GM18861 (cell line): ENCODE data around the gene MAPK4.
"Not testable (repeated sequence)": the region's sequence is repeated elsewhere in the genome, so short reads cannot be mapped to it uniquely, and the experiment has no call there.

ENCODE experiments used
- ATAC-seq: cut with Tn5 transposase; IDR thresholded peaks from one replicate; pipeline ENCODE4 v1.9.1; 2021; ENCODE audit not compliant: unreplicated experiment

The MAPK4 gene

GRCh38 chr18:50559752-50560680 lies at the start of gene MAPK4:
TSS of gene MAPK4 (plus strand) at chr18:50560087. CDS start at chr18:50663959, 103,872 bp downstream.
- ATAC-seq, result no peak

GRCh38 chr18:50517277-50517676 lies 42.6 kb upstream of the MAPK4 start:
- ATAC-seq, result not testable (repeated sequence)

GRCh38 chr18:50518787-50519546 lies 40.9 kb upstream of the MAPK4 start:
- no peak for ATAC-seq

GRCh38 chr18:50523165-50523564 lies 36.7 kb upstream of the MAPK4 start:
- no peak for ATAC-seq

- ATAC-seq, result no peak
Observed at GRCh38 chr18:50527636-50528307, 32.1 kb upstream of the MAPK4 start.

GRCh38 chr18:50528806-50529205 lies 31.1 kb upstream of the MAPK4 start:
- ATAC-seq, result no peak

GRCh38 chr18:50533822-50534221 lies 26.1 kb upstream of the MAPK4 start:
- not testable (repeated sequence) for ATAC-seq

GRCh38 chr18:50544476-50544875 lies 15.4 kb upstream of the MAPK4 start:
- ATAC-seq, result not testable (repeated sequence)

GRCh38 chr18:50545936-50546335 lies 14.0 kb upstream of the MAPK4 start:
- no peak for ATAC-seq

GRCh38 chr18:50548160-50548559 lies 11.7 kb upstream of the MAPK4 start:
- no peak for ATAC-seq

GRCh38 chr18:50551651-50552050 lies 8.2 kb upstream of the MAPK4 start:
- not testable (repeated sequence) for ATAC-seq

- no peak for ATAC-seq
Observed at GRCh38 chr18:50558157-50558556, 1.7 kb upstream of the MAPK4 start.

GRCh38 chr18:50558948-50559751 lies 737 bp upstream of the MAPK4 start:
- ATAC-seq, result no peak

GRCh38 chr18:50560681-50561629 lies 1.1 kb downstream of the MAPK4 start:
- no peak for ATAC-seq

GRCh38 chr18:50562258-50562657 lies 2.4 kb downstream of the MAPK4 start:
- ATAC-seq, result not testable (repeated sequence)

GRCh38 chr18:50562686-50563085 lies 2.8 kb downstream of the MAPK4 start:
- ATAC-seq, result no peak

GRCh38 chr18:50563376-50563775 lies 3.5 kb downstream of the MAPK4 start:
- no peak for ATAC-seq

- no peak for ATAC-seq
Observed at GRCh38 chr18:50569930-50570329, 10.0 kb downstream of the MAPK4 start.

GRCh38 chr18:50571606-50572005 lies 11.7 kb downstream of the MAPK4 start:
- no peak for ATAC-seq
